B cell (primary cell): ENCODE results near the gene LVRN. TPM values are rescaled to one million over a fixed set of nuclear protein-coding genes. Genes with fewer than 3 reads are reported as not detected.

Source experiments
- ATAC-seq: fragments of 200-7000 bp; cut with Tn5 transposase; one replicate; pipeline ENCODE4 v1.10.0; 2021; ENCODE audit warnings: low read depth, mild to moderate bottlenecking, moderate number of reproducible peaks, moderate library complexity
- CTCF ChIA-PET: fragments of 350-600 bp; sonication (Branson Sonifier 250); formaldehyde crosslinking; loops from one replicate; lab custom pipeline; 2021; ENCODE audit warnings: antibody characterized with exemption, inconsistent platforms; lab: Charles Lee
- POLR2A ChIA-PET: fragments of 350-600 bp; sonication (Branson Sonifier 250); formaldehyde crosslinking; loops from one replicate; lab custom pipeline; 2021; ENCODE audit warnings: antibody characterized with exemption; lab: Charles Lee
- DNase-seq: peaks from one replicate; pipeline ENCODE4 v3.0.0; 2013
- H2AFZ ChIP-seq: 2 replicates; pipeline ENCODE4 v1.6.1; 2012; ENCODE audit warnings: mild to moderate bottlenecking, low read depth, low read length; ENCODE audit not compliant: insufficient read depth, poor library complexity, severe bottlenecking
- H3K27ac ChIP-seq, 2 donors: 1 replicate in 1 of 2; 2 replicates in 1 of 2; pipeline ENCODE4 v1.5.1; 2012 to 2013; ENCODE audit warnings: low read length in 2 of 2, mild to moderate bottlenecking in 2 of 2, moderate library complexity in 1 of 2
- H3K27me3 ChIP-seq, 4 experiments: fragments of 200-600 bp in 1 of 4; sonication (generic) in 1 of 4; replicated peaks in 1 of 4; 1 replicate in 2 of 4; 2 replicates in 2 of 4; pipeline versions ENCODE4 v1.6.1 to v1.7.0; 2013 to 2016; ENCODE audit warnings: low read length in 3 of 4, mild to moderate bottlenecking in 2 of 4, mixed read lengths in 1 of 4, moderate library complexity in 1 of 4; ENCODE audit not compliant: insufficient read depth in 4 of 4, control insufficient read depth in 3 of 4; ENCODE audit errors: control extremely low read depth in 1 of 4
- H3K36me3 ChIP-seq, 2 experiments: replicated peaks in 1 of 2; 1 replicate in 1 of 2; 2 replicates in 1 of 2; pipeline versions ENCODE4 v1.6.1 to v1.7.1; 2013; ENCODE audit warnings: low read length in 1 of 2; ENCODE audit not compliant: insufficient read depth in 2 of 2, control insufficient read depth in 1 of 2; ENCODE audit errors: control extremely low read depth in 1 of 2, extremely low read depth in 1 of 2
- H3K4me1 ChIP-seq, 2 donors: fragments of 200-600 bp in 1 of 2; sonication (generic) in 1 of 2; 1 replicate in 1 of 2; 2 replicates in 1 of 2; pipeline versions ENCODE4 v1.5.1 to v1.6.1; 2013 to 2017; ENCODE audit warnings: low read length in 2 of 2; ENCODE audit not compliant: control insufficient read depth in 2 of 2, insufficient read depth in 2 of 2
- H3K4me2 ChIP-seq: replicated peaks from 2 replicates; pipeline ENCODE3; 2012; ENCODE audit warnings: mild to moderate bottlenecking, low read depth, low read length; ENCODE audit not compliant: poor library complexity, severe bottlenecking
- H3K4me3 ChIP-seq, 5 experiments: fragments of 200-600 bp in 1 of 5; sonication (generic) in 1 of 5; 1 replicate in 3 of 5; 2 replicates in 2 of 5; pipeline versions ENCODE4 v1.5.1 to v1.7.0; 2011 to 2016; ENCODE audit warnings: low read length in 4 of 5, mild to moderate bottlenecking in 4 of 5, low read depth in 2 of 5, control low read depth in 1 of 5, moderate library complexity in 1 of 5; ENCODE audit not compliant: insufficient read depth in 1 of 5; ENCODE audit errors: control extremely low read depth in 1 of 5, extremely low read depth in 1 of 5
- H3K79me2 ChIP-seq: fragments of 200-600 bp; sonication (generic); one replicate; pipeline ENCODE4 v1.6.0; 2016; ENCODE audit warnings: low read length; ENCODE audit not compliant: control insufficient read depth, insufficient read depth
- H3K9ac ChIP-seq: fragments of 200-600 bp; sonication (generic); 2 replicates; pipeline ENCODE4 v1.6.1; 2017; ENCODE audit warnings: mild to moderate bottlenecking, low read length, moderate library complexity
- H3K9me3 ChIP-seq, 3 donors: one replicate each; pipeline versions ENCODE4 v1.6.1 to v1.7.1; 2013; ENCODE audit warnings: low read length in 2 of 3; ENCODE audit not compliant: control insufficient read depth in 2 of 3, insufficient read depth in 1 of 3; ENCODE audit errors: control extremely low read depth in 1 of 3
- H4K20me1 ChIP-seq: 2 replicates; pipeline ENCODE4 v1.6.0; 2012; ENCODE audit warnings: mild to moderate bottlenecking, low read length; ENCODE audit not compliant: insufficient read depth, control insufficient read depth, poor library complexity, severe bottlenecking
- H3K27ac Mint-ChIP-seq: one replicate; pipeline ENCODE4 v1.8.0; 2021; ENCODE audit warnings: mixed read lengths
- H3K27me3 Mint-ChIP-seq: one replicate; pipeline ENCODE4 v1.8.0; 2021; ENCODE audit warnings: mixed read lengths
- H3K4me1 Mint-ChIP-seq: one replicate; pipeline ENCODE4 v1.8.0; 2021; ENCODE audit warnings: mixed read lengths
- H3K4me3 Mint-ChIP-seq: one replicate; pipeline ENCODE4 v1.8.0; 2021; ENCODE audit warnings: mixed read lengths
- H3K9me3 Mint-ChIP-seq: one replicate; pipeline ENCODE4 v1.8.0; 2022; ENCODE audit warnings: mixed read lengths; ENCODE audit not compliant: insufficient read depth
- EZH2 ChIP-seq: IDR thresholded peaks from 2 replicates; pipeline ENCODE4 v1.6.1; 2012; ENCODE audit warnings: borderline replicate concordance, low read depth, mild to moderate bottlenecking, moderate library complexity, low read length; ENCODE audit not compliant: insufficient read depth, poor library complexity, severe bottlenecking
- WGBS: methylation state at CpG from one replicate; pipeline ENCODE4 v1.1.5; 2013; ENCODE audit warnings: missing lambda C conversion rate; ENCODE audit not compliant: insufficient coverage; 5-methylcytosine and 5-hydroxymethylcytosine counted together
- intact Hi-C: fragments of 100-400 bp; cut with micrococcal nuclease; formaldehyde crosslinking; loops from one replicate; pipeline ENCODE4 v1.10.0; 2022
- polyA plus RNA-seq: library from polyadenylated mRNA; depleted of rRNA; stranded (reverse); fragments of >200 nt; gene quantifications from 2 replicates; pipeline ENCODE4 v1.2.3, GENCODE V29; 2012
- total RNA-seq, 2 donors: library from RNA; stranded (reverse); fragments of 120-200 nt in 1 of 2; gene quantifications; 1 replicate in 1 of 2; 2 replicates in 1 of 2; pipeline versions ENCODE4 v1.2.3 to v1.2.4, GENCODE V29; 2013 to 2022
- TF ChIP-seq, protein P1 (sequence below): fragments of 200-600 bp; IDR thresholded peaks from one replicate; pipeline ENCODE4 v1.8.0; 2022; ENCODE audit warnings: antibody characterized with exemption, mild to moderate bottlenecking

LVRN gene
- total and polyA plus RNA-seq, 2 donors (not counting 1 experiment from before 2014, with no cell fraction given): not detected

DNA sequence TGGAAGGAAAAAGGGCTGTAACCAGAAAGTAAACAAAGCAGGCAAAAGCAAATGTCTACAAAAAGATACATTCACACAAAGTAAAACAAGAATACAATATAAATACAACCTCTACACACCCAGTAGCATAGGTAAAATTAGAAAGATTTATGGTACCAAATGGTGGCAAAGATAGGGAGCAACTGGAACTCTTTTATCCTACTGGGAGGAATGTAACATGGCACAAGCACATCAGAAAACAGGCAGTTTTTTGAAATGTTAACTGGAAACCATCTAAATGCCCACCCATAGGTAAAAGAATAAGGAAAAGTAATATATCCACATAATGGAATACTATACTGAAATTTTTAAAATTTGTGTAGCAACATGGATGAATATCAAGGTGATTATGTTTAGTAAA is 61.3 kb downstream of the LVRN start:
- Histone ChIP-seq H3K4me3 (no peak overlapping the region), H3K4me1 (no peaks in the 10 kb centered on the region), H3K27me3 (no peaks in the 10 kb centered on the region), H3K4me2 (no peak overlapping the region), H4K20me1 (no peaks in the 10 kb centered on the region), H3K9ac (no peak overlapping the region), H3K27ac (no peak overlapping the region), H3K9me3 (no peaks in the 10 kb centered on the region), H3K36me3 (no peaks in the 10 kb centered on the region), H2AFZ (no peak overlapping the region), H3K79me2 (no peaks in the 10 kb centered on the region)
- DNase-seq: no peak
- H3K4me3 Mint-ChIP-seq: no peak overlapping the region
- intact Hi-C loops: no loop called here
- no peaks in the 10 kb centered on the region for H3K4me1 Mint-ChIP-seq
- no peak overlapping the region for H3K27ac Mint-ChIP-seq
- H3K9me3 Mint-ChIP-seq: no peaks in the 10 kb centered on the region
- peaks cover 6% of the 10 kb centered on the region for H3K27me3 Mint-ChIP-seq
- TF ChIP-seq, protein P1, sequence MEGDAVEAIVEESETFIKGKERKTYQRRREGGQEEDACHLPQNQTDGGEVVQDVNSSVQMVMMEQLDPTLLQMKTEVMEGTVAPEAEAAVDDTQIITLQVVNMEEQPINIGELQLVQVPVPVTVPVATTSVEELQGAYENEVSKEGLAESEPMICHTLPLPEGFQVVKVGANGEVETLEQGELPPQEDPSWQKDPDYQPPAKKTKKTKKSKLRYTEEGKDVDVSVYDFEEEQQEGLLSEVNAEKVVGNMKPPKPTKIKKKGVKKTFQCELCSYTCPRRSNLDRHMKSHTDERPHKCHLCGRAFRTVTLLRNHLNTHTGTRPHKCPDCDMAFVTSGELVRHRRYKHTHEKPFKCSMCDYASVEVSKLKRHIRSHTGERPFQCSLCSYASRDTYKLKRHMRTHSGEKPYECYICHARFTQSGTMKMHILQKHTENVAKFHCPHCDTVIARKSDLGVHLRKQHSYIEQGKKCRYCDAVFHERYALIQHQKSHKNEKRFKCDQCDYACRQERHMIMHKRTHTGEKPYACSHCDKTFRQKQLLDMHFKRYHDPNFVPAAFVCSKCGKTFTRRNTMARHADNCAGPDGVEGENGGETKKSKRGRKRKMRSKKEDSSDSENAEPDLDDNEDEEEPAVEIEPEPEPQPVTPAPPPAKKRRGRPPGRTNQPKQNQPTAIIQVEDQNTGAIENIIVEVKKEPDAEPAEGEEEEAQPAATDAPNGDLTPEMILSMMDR: no peak
- no peak for TF ChIP-seq EZH2
- POLR2A ChIA-PET: no interaction called here
- CTCF ChIA-PET: no interaction called here
- ATAC-seq: no peak

DNA sequence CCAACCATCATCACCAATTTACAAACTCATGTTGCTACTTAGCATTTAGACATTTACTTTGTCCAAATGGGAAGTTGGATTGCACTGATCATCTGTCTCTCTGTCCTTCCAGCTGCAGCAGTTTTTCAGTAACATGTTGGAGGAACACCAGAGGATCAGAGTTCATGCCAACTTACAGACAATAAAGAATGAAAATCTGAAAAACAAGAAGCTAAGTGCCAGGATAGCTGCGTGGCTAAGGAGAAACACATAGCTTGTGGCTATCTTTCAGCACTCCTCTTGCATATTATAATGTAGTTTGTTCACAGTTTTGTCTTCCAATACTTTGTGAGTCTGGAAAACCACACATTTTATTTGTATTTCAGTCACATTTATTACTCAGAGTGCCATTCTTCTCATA is 63.6 kb downstream of the LVRN start:
- DNase-seq (no peak), ATAC-seq (no peak)
- Mint-ChIP-seq H3K27ac (no peak overlapping the region), H3K4me1 (no peaks in the 10 kb centered on the region), H3K9me3 (no peaks in the 10 kb centered on the region), H3K4me3 (no peak overlapping the region), H3K27me3 (peaks cover 6% of the 10 kb centered on the region)
- Histone ChIP-seq H3K4me1 (no peaks in the 10 kb centered on the region), H3K4me3 (no peak overlapping the region), H4K20me1 (no peaks in the 10 kb centered on the region), H3K9me3 (no peaks in the 10 kb centered on the region), H3K9ac (no peak overlapping the region), H3K27ac (no peak overlapping the region), H3K27me3 (no peaks in the 10 kb centered on the region), H3K36me3 (no peaks in the 10 kb centered on the region), H2AFZ (no peak overlapping the region), H3K4me2 (no peak overlapping the region), H3K79me2 (no peaks in the 10 kb centered on the region)
- WGBS: 100% methylated on average over 1 of the region's 1 CpG
- CTCF ChIA-PET: no interaction called here
- POLR2A ChIA-PET: no interaction called here
- intact Hi-C loops: no loop called here
- TF ChIP-seq, protein P1: no peak
- TF ChIP-seq EZH2: no peak
